HepG2 (cell line): ENCODE measurements around the gene TSN. TPM values are rescaled to one million over a fixed set of nuclear protein-coding genes. Genes with fewer than 3 reads are reported as not detected.

Source experiments
- CC2D1A ChIP-seq: sonication (generic); formaldehyde crosslinking; IDR thresholded peaks from 2 replicates; pipeline ENCODE4 v1.8.1; 2023; ENCODE audit warnings: mild to moderate bottlenecking, missing genetic modification reagents
- PAWR ChIP-seq: sonication (generic); formaldehyde crosslinking; IDR thresholded peaks from 2 replicates; pipeline ENCODE4 v1.4.0; 2020; ENCODE audit warnings: missing genetic modification reagents, mild to moderate bottlenecking, borderline replicate concordance
- RXRB ChIP-seq: IDR thresholded peaks from 2 replicates; pipeline ENCODE4 v1.6.1; 2016; ENCODE audit warnings: borderline replicate concordance, missing genetic modification reagents, missing compliant biosample characterization
- SATB2 ChIP-seq: sonication (generic); formaldehyde crosslinking; IDR thresholded peaks from 2 replicates; pipeline ENCODE4 v1.5.0; 2020; ENCODE audit warnings: missing genetic modification reagents
- SMYD3 ChIP-seq: sonication (generic); formaldehyde crosslinking; IDR thresholded peaks from 2 replicates; pipeline ENCODE4 v1.8.1; 2023; ENCODE audit warnings: mild to moderate bottlenecking, missing genetic modification reagents
- TAF15 ChIP-seq: fragments of 200-400 bp; formaldehyde crosslinking; IDR thresholded peaks from one replicate; pipeline ENCODE4 v1.6.1; 2018; ENCODE audit warnings: mild to moderate bottlenecking, low read depth, low read length; ENCODE audit not compliant: poor library complexity, severe bottlenecking
- ZNF10 ChIP-seq: sonication (generic); formaldehyde crosslinking; IDR thresholded peaks from 2 replicates; pipeline ENCODE4 v1.4.0; 2020; ENCODE audit warnings: mild to moderate bottlenecking, low read depth, missing genetic modification reagents, borderline replicate concordance
- ZNF124 ChIP-seq: sonication (generic); formaldehyde crosslinking; IDR thresholded peaks from 2 replicates; pipeline ENCODE4 v1.4.0; 2020; ENCODE audit warnings: missing genetic modification reagents
- ZNF318 ChIP-seq: sonication (generic); formaldehyde crosslinking; IDR thresholded peaks from 2 replicates; pipeline ENCODE4 v1.4.0; 2020; ENCODE audit warnings: mild to moderate bottlenecking, missing genetic modification reagents
- ZNF33B ChIP-seq: sonication (generic); formaldehyde crosslinking; IDR thresholded peaks from 2 replicates; pipeline ENCODE4 v1.5.1; 2020; ENCODE audit warnings: mild to moderate bottlenecking, missing genetic modification reagents
- ZNF484 ChIP-seq: sonication (generic); formaldehyde crosslinking; IDR thresholded peaks from 2 replicates; pipeline ENCODE4 v1.5.1; 2020; ENCODE audit warnings: mild to moderate bottlenecking, low read depth, missing genetic modification reagents, borderline replicate concordance
- ZNF577 ChIP-seq: sonication (generic); formaldehyde crosslinking; IDR thresholded peaks from 2 replicates; pipeline ENCODE4 v1.4.0; 2020; ENCODE audit warnings: mild to moderate bottlenecking, low read depth, missing genetic modification reagents, borderline replicate concordance
- ZSCAN31 ChIP-seq: sonication (generic); formaldehyde crosslinking; IDR thresholded peaks from 2 replicates; pipeline ENCODE4 v1.5.0; 2020; ENCODE audit warnings: low read depth, mild to moderate bottlenecking, missing genetic modification reagents
- polyA plus RNA-seq, 8 experiments: library from polyadenylated mRNA; depleted of rRNA in 3 of 8; stranded (reverse) in 7 of 8; unstranded in 1 of 8; fragments of >200 nt; fragmentation: Illumina TruSeq in 4 of 8; extraction: Trizol in 4 of 8; gene quantifications; 2 replicates each; pipeline versions ENCODE4 v1.2.1 to v1.2.3, GENCODE V29; 2011 to 2016; ENCODE audit warnings: low read depth in 4 of 8, missing spikeins in 1 of 8, mixed read lengths in 1 of 8; ENCODE audit not compliant: insufficient read depth in 1 of 8
- total RNA-seq, 5 experiments: library from RNA; depleted of rRNA; stranded (reverse); fragments of >200 nt; fragmentation: Illumina TruSeq; extraction: Trizol; gene quantifications; 2 replicates each; pipeline ENCODE4 v1.2.3, GENCODE V29; 2016; ENCODE audit warnings: low read depth in 1 of 5
- TF ChIP-seq, protein P1 (sequence below): IDR thresholded peaks from 2 replicates; pipeline ENCODE4 v1.6.1; 2016; ENCODE audit warnings: missing compliant biosample characterization, missing genetic modification reagents, borderline replicate concordance
- TF ChIP-seq, protein P2 (sequence below): IDR thresholded peaks from 2 replicates; pipeline ENCODE4 v1.6.1; 2012; ENCODE audit warnings: low read depth, low read length, improper control_type of control experiment
- TF ChIP-seq, protein P3 (sequence below): sonication (generic); formaldehyde crosslinking; IDR thresholded peaks from 2 replicates; pipeline ENCODE4 v1.5.0; 2020; ENCODE audit warnings: missing genetic modification reagents

The TSN gene
- total and polyA plus RNA-seq, 2 of the 13 experiments (the other 11 are each of a cell fraction or from before 2014, with no cell fraction given) = 56.4 to 115 TPM

GRCh38 chr2:121755237-121756111 is at the start of gene TSN (continued):
- 0 out of 2 replicates have a peak, but pooled peaks have one; percentile 86 for TF ChIP-seq CC2D1A (CRISPR knock-in tag)
- no peak for TF ChIP-seq ZNF10
- TF ChIP-seq SATB2 (CRISPR knock-in tag) = peak; percentile 73; the same call in 1 of the 2 replicates
- no peak for TF ChIP-seq PAWR
- TF ChIP-seq SMYD3 (CRISPR knock-in tag) = no peak
- TF ChIP-seq ZNF33B = 0 out of 2 replicates have a peak, but pooled peaks have one; percentile 91
- TF ChIP-seq ZNF484 (CRISPR knock-in tag) = no peak
- TF ChIP-seq, protein P1, sequence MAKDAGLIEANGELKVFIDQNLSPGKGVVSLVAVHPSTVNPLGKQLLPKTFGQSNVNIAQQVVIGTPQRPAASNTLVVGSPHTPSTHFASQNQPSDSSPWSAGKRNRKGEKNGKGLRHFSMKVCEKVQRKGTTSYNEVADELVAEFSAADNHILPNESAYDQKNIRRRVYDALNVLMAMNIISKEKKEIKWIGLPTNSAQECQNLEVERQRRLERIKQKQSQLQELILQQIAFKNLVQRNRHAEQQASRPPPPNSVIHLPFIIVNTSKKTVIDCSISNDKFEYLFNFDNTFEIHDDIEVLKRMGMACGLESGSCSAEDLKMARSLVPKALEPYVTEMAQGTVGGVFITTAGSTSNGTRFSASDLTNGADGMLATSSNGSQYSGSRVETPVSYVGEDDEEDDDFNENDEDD = peak; percentile 97
- TF ChIP-seq RXRB (CRISPR knock-in tag) = peak; percentile 70; the same call in 1 of the 2 replicates
- peak; percentile 69; the same call in 1 of the 2 replicates for TF ChIP-seq ZNF124 (CRISPR knock-in tag)
- no peak for TF ChIP-seq ZNF577 (CRISPR knock-in tag)
- TF ChIP-seq, protein P2, sequence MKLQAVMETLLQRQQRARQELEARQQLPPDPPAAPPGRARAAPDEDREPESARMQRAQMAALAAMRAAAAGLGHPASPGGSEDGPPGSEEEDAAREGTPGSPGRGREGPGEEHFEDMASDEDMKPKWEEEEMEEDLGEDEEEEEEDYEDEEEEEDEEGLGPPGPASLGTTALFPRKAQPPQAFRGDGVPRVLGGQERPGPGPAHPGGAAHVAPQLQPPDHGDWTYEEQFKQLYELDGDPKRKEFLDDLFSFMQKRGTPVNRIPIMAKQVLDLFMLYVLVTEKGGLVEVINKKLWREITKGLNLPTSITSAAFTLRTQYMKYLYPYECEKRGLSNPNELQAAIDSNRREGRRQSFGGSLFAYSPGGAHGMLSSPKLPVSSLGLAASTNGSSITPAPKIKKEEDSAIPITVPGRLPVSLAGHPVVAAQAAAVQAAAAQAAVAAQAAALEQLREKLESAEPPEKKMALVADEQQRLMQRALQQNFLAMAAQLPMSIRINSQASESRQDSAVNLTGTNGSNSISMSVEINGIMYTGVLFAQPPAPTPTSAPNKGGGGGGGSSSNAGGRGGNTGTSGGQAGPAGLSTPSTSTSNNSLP = no peak
- TF ChIP-seq ZSCAN31 = peak; percentile 66; the same call in 1 of the 2 replicates
- peak; percentile 81 for TF ChIP-seq TAF15
- TF ChIP-seq, protein P3, sequence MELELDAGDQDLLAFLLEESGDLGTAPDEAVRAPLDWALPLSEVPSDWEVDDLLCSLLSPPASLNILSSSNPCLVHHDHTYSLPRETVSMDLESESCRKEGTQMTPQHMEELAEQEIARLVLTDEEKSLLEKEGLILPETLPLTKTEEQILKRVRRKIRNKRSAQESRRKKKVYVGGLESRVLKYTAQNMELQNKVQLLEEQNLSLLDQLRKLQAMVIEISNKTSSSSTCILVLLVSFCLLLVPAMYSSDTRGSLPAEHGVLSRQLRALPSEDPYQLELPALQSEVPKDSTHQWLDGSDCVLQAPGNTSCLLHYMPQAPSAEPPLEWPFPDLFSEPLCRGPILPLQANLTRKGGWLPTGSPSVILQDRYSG (CRISPR knock-in tag) = no peak
- peak; percentile 62; the same call in 1 of the 2 replicates for TF ChIP-seq ZNF318 (CRISPR knock-in tag)
